PC-9 (cell line): ENCODE data around the gene AVPI1. TPM values are rescaled to one million over a fixed set of nuclear protein-coding genes. Genes with fewer than 3 reads are reported as not detected.
"Not testable (repeated sequence)": the region's sequence is repeated elsewhere in the genome, so short reads cannot be mapped to it uniquely, and the experiment has no call there.

Experiments used
- BruUV-seq: library from RNA; stranded (reverse); fragments of 400-500 nt; replicated peaks from 2 replicates; lab custom pipeline; 2021; lab: Mats Ljungman, UMichigan
- CTCF ChIA-PET: fragments of 300-600 bp; sonication (Branson Sonifier 250); formaldehyde crosslinking; loops from one replicate; lab custom pipeline; 2022; ENCODE audit warnings: antibody characterized with exemption; lab: Charles Lee
- POLR2A ChIA-PET: fragments of 300-600 bp; sonication (Branson Sonifier 250); formaldehyde crosslinking; loops from one replicate; lab custom pipeline; 2022; ENCODE audit warnings: antibody characterized with exemption; ENCODE audit not compliant: unreplicated experiment; lab: Charles Lee
- DNase-seq, 2 experiments: peaks; one replicate each; pipeline versions ENCODE4 v3.0.0 to v3.0.0-alpha.2; 2015 to 2022; ENCODE audit warnings: mixed read lengths in 1 of 2
- H2AFZ ChIP-seq: fragments of 200-600 bp; sonication (generic); 2 replicates; pipeline ENCODE4 v1.8.1; 2017; ENCODE audit warnings: antibody characterized with exemption
- H3F3A ChIP-seq: fragments of 200-600 bp; sonication (generic); 2 replicates; pipeline ENCODE4 v1.8.1; 2017; ENCODE audit warnings: antibody characterized with exemption, mild to moderate bottlenecking, low read depth; ENCODE audit not compliant: insufficient read depth
- H3K27ac ChIP-seq: fragments of 200-600 bp; sonication (generic); 2 replicates; pipeline ENCODE4 v1.6.1; 2016; ENCODE audit warnings: mixed run types
- H3K27me3 ChIP-seq: fragments of 200-600 bp; sonication (generic); 2 replicates; pipeline ENCODE4 v1.6.1; 2016; ENCODE audit warnings: low read depth, mixed run types; ENCODE audit not compliant: insufficient read depth
- H3K36me3 ChIP-seq: fragments of 200-600 bp; sonication (generic); 2 replicates; pipeline ENCODE4 v1.6.1; 2016; ENCODE audit warnings: low read depth, mixed run types
- H3K4me1 ChIP-seq: fragments of 200-600 bp; sonication (generic); replicated peaks from 2 replicates; pipeline ENCODE4 v1.6.1; 2016; ENCODE audit warnings: mixed run types; ENCODE audit not compliant: insufficient read depth
- H3K4me2 ChIP-seq: fragments of 200-600 bp; sonication (generic); 2 replicates; pipeline ENCODE4 v1.6.1; 2017; ENCODE audit warnings: mixed run types
- H3K4me3 ChIP-seq: fragments of 200-600 bp; sonication (generic); 2 replicates; pipeline ENCODE4 v1.6.1; 2016; ENCODE audit warnings: mixed run types
- H3K79me2 ChIP-seq: fragments of 200-600 bp; sonication (generic); 2 replicates; pipeline ENCODE4 v1.6.1; 2017; ENCODE audit warnings: low read depth, mixed run types
- H3K9me2 ChIP-seq: fragments of 200-600 bp; sonication (generic); 2 replicates; pipeline ENCODE4 v1.8.1; 2017; ENCODE audit warnings: mild to moderate bottlenecking; ENCODE audit not compliant: insufficient read depth
- H3K9me3 ChIP-seq: fragments of 200-600 bp; sonication (generic); 2 replicates; pipeline ENCODE4 v1.8.1; 2016; ENCODE audit warnings: low read depth; ENCODE audit not compliant: insufficient read depth
- H4K20me1 ChIP-seq: fragments of 200-600 bp; sonication (generic); 2 replicates; pipeline ENCODE4 v1.8.1; 2017; ENCODE audit not compliant: insufficient read depth
- CTCF ChIP-seq: fragments of 200-600 bp; sonication (generic); conservative IDR thresholded peaks from 2 replicates; pipeline ENCODE4 v1.6.1; 2017; ENCODE audit warnings: mixed run types, antibody characterized with exemption, mild to moderate bottlenecking, moderate library complexity
- EZH2 ChIP-seq: fragments of 200-600 bp; sonication (generic); IDR thresholded peaks from 2 replicates; pipeline ENCODE4 v1.8.0; 2017; ENCODE audit warnings: antibody characterized with exemption, low read depth
- intact Hi-C: fragments of 100-400 bp; cut with micrococcal nuclease; formaldehyde crosslinking; loops from one replicate; pipeline ENCODE4 v1.10.0; 2022; ENCODE audit not compliant: unreplicated experiment
- total RNA-seq: library from RNA; stranded (reverse); gene quantifications from 2 replicates; pipeline ENCODE4 v1.2.3, GENCODE V29; 2021

The AVPI1 gene
- total RNA-seq, 1 experiment from 2014 or later = 20.5 TPM

- no peak for TF ChIP-seq EZH2
- TF ChIP-seq CTCF = no peak
- H3K79me2 ChIP-seq = peaks cover 42% of the 10 kb centered on the region
- peaks cover 5% of the 10 kb centered on the region; the same call in 1 of the 2 replicates for H3F3A ChIP-seq
- no peak within 1 kb of the TSS for H3K27ac ChIP-seq
- H3K4me1 ChIP-seq = peaks cover 9% of the 10 kb centered on the region
- H3K9me2 ChIP-seq = no peaks in the 10 kb centered on the region
- ChIA-PET CTCF (no interaction called here), POLR2A (interaction anchor here (0.6 to 0.8 kb wide), 4 partner anchors 47 to 195 kb away, joined by 3 to 19 read pairs (median 6); partner anchors contain the start of gene AVPI1)
- peak within 1 kb of the TSS; percentile 78 for H3K4me2 ChIP-seq
- DNase-seq = peak; percentile 93 to 96
- no peaks in the 10 kb centered on the region for H3K36me3 ChIP-seq
- H2AFZ ChIP-seq = peak within 1 kb of the TSS; percentile 71
- intact Hi-C loops = loop anchor here (1.0 kb wide), 1 partner anchor 9 kb away; no protein-coding TSS in a partner anchor
- no TSS peak for BruUV-seq
- H3K4me3 ChIP-seq = peak within 1 kb of the TSS; percentile 93
- H3K27me3 ChIP-seq = no peaks in the 10 kb centered on the region
- H3K9me3 ChIP-seq = no peaks in the 10 kb centered on the region
- no peaks in the 10 kb centered on the region for H4K20me1 ChIP-seq
Measured at GRCh38 chr10:97640174-97640867, 46.7 kb downstream of the AVPI1 start, which contains the start of gene PI4K2A. Gene PI4K2A, plus strand, starts transcription at chr10:97640671. Its CDS starts 72 bp downstream, at chr10:97640743.

GRCh38 chr10:97639090-97639489 lies 48.0 kb downstream of the AVPI1 start:
- BruUV-seq, POLR2A ChIA-PET, H3F3A ChIP-seq, H3K9me3 ChIP-seq, H3K4me1 ChIP-seq, H3K27ac ChIP-seq, H3K27me3 ChIP-seq, H3K9me2 ChIP-seq, H2AFZ ChIP-seq, H3K36me3 ChIP-seq, DNase-seq, H4K20me1 ChIP-seq, intact Hi-C loops, H3K4me2 ChIP-seq, H3K4me3 ChIP-seq: not testable (repeated sequence)
- CTCF ChIA-PET = interaction anchor here (0.5 kb wide), 1 partner anchor 191 kb away, joined by 3 read pairs; no protein-coding TSS in a partner anchor
- H3K79me2 ChIP-seq = peaks cover 31% of the 10 kb centered on the region

GRCh38 chr10:97635577-97635976 lies 51.5 kb downstream of the AVPI1 start:
- Histone ChIP-seq H3K79me2 (0 out of 2 replicates have a peak, but pooled peaks cover 4% of the 10 kb centered on the region), H2AFZ (no peak overlapping the region), H3K9me2 (no peaks in the 10 kb centered on the region), H3K4me1 (no peaks in the 10 kb centered on the region; the same call in 1 of the 2 replicates), H4K20me1 (no peaks in the 10 kb centered on the region), H3F3A (peaks cover 5% of the 10 kb centered on the region; the same call in 1 of the 2 replicates), H3K9me3 (no peaks in the 10 kb centered on the region), H3K27ac (no peak overlapping the region), H3K4me2 (no peak overlapping the region), H3K27me3 (no peaks in the 10 kb centered on the region), H3K4me3 (no peak overlapping the region), H3K36me3 (no peaks in the 10 kb centered on the region)
- intact Hi-C loops = no loop called here
- ChIA-PET POLR2A (no interaction called here), CTCF (no interaction called here)
- DNase-seq = no peak
- no TSS peak for BruUV-seq
- no peak for TF ChIP-seq EZH2

GRCh38 chr10:97633921-97634320 lies 53.1 kb downstream of the AVPI1 start:
- peak in 1 of 2 experiments; percentile 8 for DNase-seq
- Histone ChIP-seq H4K20me1 (no peaks in the 10 kb centered on the region), H3K4me3 (peak overlapping the region; percentile 83), H3K27ac (no peak overlapping the region), H3K79me2 (0 out of 2 replicates have a peak, but pooled peaks cover 4% of the 10 kb centered on the region), H3K4me2 (peak overlapping the region; percentile 84), H3F3A (peaks cover 5% of the 10 kb centered on the region; the same call in 1 of the 2 replicates), H3K4me1 (no peaks in the 10 kb centered on the region), H3K27me3 (no peaks in the 10 kb centered on the region), H3K36me3 (no peaks in the 10 kb centered on the region), H3K9me3 (no peaks in the 10 kb centered on the region), H3K9me2 (no peaks in the 10 kb centered on the region), H2AFZ (peak overlapping the region; percentile 90)
- intact Hi-C loops = no loop called here
- no TSS peak for BruUV-seq
- POLR2A ChIA-PET = no interaction called here
- CTCF ChIA-PET = interaction anchor here (0.5 kb wide), 1 partner anchor 15 kb away, joined by 12 read pairs; no protein-coding TSS in a partner anchor
- TF ChIP-seq CTCF = peak; percentile 54
- TF ChIP-seq EZH2 = no peak
